ENCODE results near the gene MARCHF10. TPM values are rescaled to one million over a fixed set of nuclear protein-coding genes. Genes with fewer than 3 reads are reported as not detected.

MARCHF10 gene
- total and polyA plus RNA-seq, 9 of the 15 experiments (the other 6 are each of a cell fraction or from before 2014, with no cell fraction given): not detected

DNA sequence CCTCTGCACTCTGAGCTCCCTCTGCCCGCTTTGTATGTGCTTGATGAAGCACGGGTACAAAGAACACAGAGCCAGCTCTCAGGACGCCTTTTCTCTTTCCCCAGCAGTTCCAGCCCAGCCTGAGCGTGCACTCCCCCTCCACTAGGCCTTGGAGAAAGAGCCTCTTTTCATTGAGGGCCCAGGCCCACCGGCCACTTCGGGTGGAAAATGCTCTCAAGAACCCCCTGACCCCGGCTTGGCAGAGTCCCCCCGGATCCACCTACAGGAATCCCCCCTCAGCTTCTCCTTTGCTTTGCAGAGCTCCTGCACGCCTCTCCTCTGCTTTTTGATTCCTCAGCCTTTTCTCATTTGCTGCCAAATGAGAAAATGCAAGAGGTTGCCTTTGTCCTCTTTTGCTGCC is 150.4 kb downstream of the MARCHF10 start:
- ChIA-PET POLR2A (no interaction called here), CTCF (ENCODE audit: low intra/inter-chr PET ratio) (no interaction called here)
- no peak overlapping the region for H3K4me3 ChIP-seq
- H3K4me2 ChIP-seq (ENCODE audit: insufficient read depth, low read length): no peak overlapping the region
- no TSS peak for BruUV-seq (replicated peaks)
- DNase-seq (ENCODE audit: extremely low read depth in 1 of 4, low spot score in 3 of 4) (no peak), ATAC-seq (no peak), FAIRE-seq (no peak)
- no peak overlapping the region for H3K9ac ChIP-seq (ENCODE audit: insufficient read depth in 1 of 2, low read depth in 2 of 2, low read length in 2 of 2)
- no peaks in the 10 kb centered on the region for H3K36me3 ChIP-seq (ENCODE audit: control insufficient read depth, insufficient read depth, low read length)
- no peak overlapping the region for H3K27ac ChIP-seq (ENCODE audit: extremely low read depth, low read depth, low read length)
- H3K9me3 ChIP-seq (replicated peaks; ENCODE audit: control insufficient read depth, insufficient read depth, low read depth, low read length): no peaks in the 10 kb centered on the region
- H3K27me3 ChIP-seq (ENCODE audit: control insufficient read depth in 2 of 2, insufficient read depth in 2 of 2, low read length in 2 of 2): peaks cover 0 to 10% of the 10 kb centered on the region in 2 experiments; a peak in 1 of 5 replicates
- WGBS (ENCODE audit: insufficient coverage, low coverage, missing lambda C conversion rate): 17% methylated on average over 5 of the region's 9 CpGs
- H3K9me1 ChIP-seq (ENCODE audit: control insufficient read depth, insufficient read depth, low read length): no peaks in the 10 kb centered on the region
- 0 out of 2 replicates have a peak, but pooled peaks cover 5% of the 10 kb centered on the region for H4K20me1 ChIP-seq (replicated peaks; ENCODE audit: control insufficient read depth, insufficient read depth, low read length)
- TF ChIP-seq ZNF444 (CRISPR knock-in tag; IDR thresholded peaks at IDR 0.05) (no peak), BDP1 (IDR thresholded peaks at IDR 0.05; ENCODE audit: insufficient read depth, insufficient read length) (no peak), SLC30A9 (CRISPR knock-in tag; IDR thresholded peaks at IDR 0.05) (no peak), NONO (IDR thresholded peaks at IDR 0.05; ENCODE audit: low read depth in 2 of 2, low read length in 1 of 2) (no peak), ZNF316 (IDR thresholded peaks at IDR 0.05) (no peak)
- intact Hi-C loops (cut with micrococcal nuclease) (no loop called here), in situ Hi-C loops (cut with MboI) (no loop called here)
- H2AFZ ChIP-seq (ENCODE audit: low read depth, low read length): no peak overlapping the region
- H3K79me2 ChIP-seq (ENCODE audit: control insufficient read depth, insufficient read depth, low read length): no peaks in the 10 kb centered on the region
- peaks cover 13 to 18% of the 10 kb centered on the region in 2 experiments for H3K4me1 ChIP-seq (replicated peaks in 1 of 2; ENCODE audit: control insufficient read depth in 2 of 2, insufficient read depth in 2 of 2, low read length in 2 of 2)

GRCh38 chr17:62657145-62657665 is 150.9 kb downstream of the MARCHF10 start:
- Histone ChIP-seq H3K9me1 (ENCODE audit: control insufficient read depth, insufficient read depth, low read length) (no peaks in the 10 kb centered on the region), H3K36me3 (ENCODE audit: control insufficient read depth, insufficient read depth, low read length) (no peaks in the 10 kb centered on the region), H3K4me2 (ENCODE audit: insufficient read depth, low read length) (no peak overlapping the region), H3K9ac (ENCODE audit: insufficient read depth in 1 of 2, low read depth in 2 of 2, low read length in 2 of 2) (no peak overlapping the region), H3K9me3 (replicated peaks; ENCODE audit: control insufficient read depth, insufficient read depth, low read depth, low read length) (no peaks in the 10 kb centered on the region), H2AFZ (ENCODE audit: low read depth, low read length) (no peak overlapping the region), H3K79me2 (ENCODE audit: control insufficient read depth, insufficient read depth, low read length) (no peaks in the 10 kb centered on the region), H4K20me1 (replicated peaks; ENCODE audit: control insufficient read depth, insufficient read depth, low read length) (0 out of 2 replicates have a peak, but pooled peaks cover 5% of the 10 kb centered on the region), H3K4me1 (replicated peaks in 1 of 2; ENCODE audit: control insufficient read depth in 2 of 2, insufficient read depth in 2 of 2, low read length in 2 of 2) (peaks cover 13 to 23% of the 10 kb centered on the region in 2 experiments), H3K27me3 (ENCODE audit: control insufficient read depth in 2 of 2, insufficient read depth in 2 of 2, low read length in 2 of 2) (peaks cover 0 to 10% of the 10 kb centered on the region in 2 experiments; a peak in 1 of 5 replicates), H3K4me3 (no peak overlapping the region), H3K27ac (ENCODE audit: extremely low read depth, low read depth, low read length) (no peak overlapping the region)
- FAIRE-seq (no peak), ATAC-seq (no peak), DNase-seq (ENCODE audit: extremely low read depth in 1 of 4, low spot score in 3 of 4) (no peak)
- CTCF ChIA-PET (ENCODE audit: low intra/inter-chr PET ratio): no interaction called here
- BruUV-seq (replicated peaks): no TSS peak
- WGBS (ENCODE audit: insufficient coverage, low coverage, missing lambda C conversion rate): 33% methylated on average over 3 of the region's 3 CpGs
- in situ Hi-C loops (cut with MboI) (no loop called here), intact Hi-C loops (cut with micrococcal nuclease) (no loop called here)
- TF ChIP-seq ATF7 (IDR thresholded peaks at IDR 0.05) (peak; percentile 22; the same call in 1 of the 2 replicates), ZNF24 (IDR thresholded peaks at IDR 0.05) (peak; percentile 62), THRA (IDR thresholded peaks at IDR 0.05) (no peak), IRF2 (CRISPR knock-in tag; IDR thresholded peaks at IDR 0.05) (no peak), LEF1 (IDR thresholded peaks at IDR 0.05) (no peak)
- POLR2A ChIA-PET: no interaction called here

Measured in K562 (cell line).